A549 treated with dexamethasone at 1 μM for 4 hours (cell line): ENCODE results near the gene BGLAP. TPM values are rescaled to one million over a fixed set of nuclear protein-coding genes. Genes with fewer than 3 reads are reported as not detected.

Experiments
- total RNA-seq: library from RNA; stranded (reverse); fragments of 200-300 nt; extraction: Qiagen RNA extraction; gene quantifications from 5 replicates; pipeline ENCODE4 v1.2.3, GENCODE V29; 2022

Gene BGLAP
- total RNA-seq = 0.23 to 0.47 TPM (median 0.29 TPM) in 3 of 5 replicates, not detected in the others

DNA sequence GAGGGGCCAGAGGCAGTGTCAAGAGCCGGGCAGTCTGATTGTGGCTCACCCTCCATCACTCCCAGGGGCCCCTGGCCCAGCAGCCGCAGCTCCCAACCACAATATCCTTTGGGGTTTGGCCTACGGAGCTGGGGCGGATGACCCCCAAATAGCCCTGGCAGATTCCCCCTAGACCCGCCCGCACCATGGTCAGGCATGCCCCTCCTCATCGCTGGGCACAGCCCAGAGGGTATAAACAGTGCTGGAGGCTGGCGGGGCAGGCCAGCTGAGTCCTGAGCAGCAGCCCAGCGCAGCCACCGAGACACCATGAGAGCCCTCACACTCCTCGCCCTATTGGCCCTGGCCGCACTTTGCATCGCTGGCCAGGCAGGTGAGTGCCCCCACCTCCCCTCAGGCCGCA is at the start of gene BGLAP:
TSS of gene BGLAP (plus strand) at position 259 of the 400 bp plus-strand sequence. CDS start at position 307, 48 bp downstream.

GRCh38 chr1:156193488-156194299 is 48.3 kb upstream of the BGLAP start, which contains the start of gene SLC25A44:
SLC25A44 (plus strand) TSS chr1:156194104; CDS start chr1:156199848, 5,744 bp downstream.

GRCh38 chr1:156212833-156213643 is 28.9 kb upstream of the BGLAP start, which contains the start of gene PMF1:
PMF1 (plus strand) TSS chr1:156213007; CDS start chr1:156213016, 9 bp downstream.

GRCh38 chr1:156247460-156248322 is 5.7 kb downstream of the BGLAP start, which contains the start of gene PAQR6:
PAQR6 (minus strand) TSS chr1:156248056; CDS start chr1:156246731, 1,325 bp downstream.

DNA sequence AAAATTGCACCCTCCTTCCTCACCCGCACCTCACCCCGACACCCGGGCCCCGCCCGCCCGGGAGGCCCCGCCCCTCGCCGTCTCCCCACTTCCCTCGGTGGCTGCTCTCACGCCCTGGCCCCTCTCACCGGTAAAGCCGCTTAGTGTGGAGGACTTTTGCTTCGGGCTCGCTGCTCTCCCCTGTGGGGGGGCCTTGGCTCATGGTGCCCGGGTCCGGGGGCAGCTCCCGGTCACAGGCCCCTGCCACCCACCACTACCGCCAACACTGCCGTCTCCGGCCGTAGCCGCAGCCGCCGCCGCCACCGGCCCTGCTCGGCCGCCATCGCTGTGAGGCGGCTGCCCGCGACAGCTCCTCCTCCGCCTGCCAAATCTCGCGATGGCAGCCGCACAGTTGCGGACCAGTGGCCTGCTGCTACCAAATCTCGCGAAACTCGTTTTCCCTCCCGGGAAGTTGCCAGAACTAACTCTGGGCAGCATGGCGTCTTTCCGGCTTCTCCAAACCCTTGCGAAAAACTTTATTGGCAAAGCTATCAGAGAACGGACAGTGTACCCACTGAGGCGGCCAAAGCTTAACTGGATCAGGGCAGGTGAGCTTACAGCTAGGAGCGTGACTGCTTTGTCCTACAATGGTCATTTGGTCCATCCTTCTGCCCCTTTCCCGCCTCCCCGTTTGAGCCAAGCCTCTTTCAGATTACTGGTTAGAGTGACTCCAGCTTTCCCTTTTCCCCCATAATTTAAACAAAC is 40.7 kb downstream of the BGLAP start, which contains the start of gene SMG5:
TSS of gene SMG5 (minus strand) at position 347 of the 744 bp plus-strand sequence. CDS start at position 202, 145 bp downstream.

DNA sequence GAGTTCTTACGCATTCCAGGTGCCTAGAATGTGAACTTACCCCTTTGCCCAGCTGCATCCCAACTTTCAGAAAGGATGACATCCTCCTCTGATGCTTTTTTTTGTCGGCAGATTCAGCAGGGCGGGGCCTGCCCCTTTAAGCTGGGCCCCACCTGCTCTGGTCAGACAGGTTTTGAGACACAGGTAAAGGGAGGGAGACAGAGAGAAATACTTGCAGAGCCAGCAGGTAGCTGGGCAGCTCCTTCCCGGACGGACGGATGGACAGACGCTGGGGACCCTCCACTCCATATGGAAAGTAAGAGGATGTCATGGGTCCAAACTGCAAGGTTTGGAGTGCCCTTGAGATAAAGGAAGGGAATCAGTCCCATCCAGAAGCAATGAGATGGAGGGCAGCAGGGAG is 42.1 kb downstream of the BGLAP start, which contains the start of gene TMEM79:
TSS of gene TMEM79 (plus strand) at position 214 of the 400 bp plus-strand sequence. CDS start 902 bp downstream, outside the sequence.

Other genes starting within 250 kb of the BGLAP start
- gene SSR2, start 221.2 kb upstream of the BGLAP start, total RNA-seq = 247 to 274 TPM (median 264 TPM) in 5 replicates
- 33.9 to 43.6 TPM (median 42.2 TPM) in 5 replicates for gene UBQLN4, start 188.4 kb upstream of the BGLAP start, total RNA-seq
- gene LAMTOR2, start 187.4 kb upstream of the BGLAP start, total RNA-seq = 146 to 167 TPM (median 153 TPM) in 5 replicates
- 0.16 TPM in 1 of 5 replicates, not detected in the others for gene RAB25, start 181.0 kb upstream of the BGLAP start, total RNA-seq
- 0.76 to 2.6 TPM (median 1.7 TPM) in 5 replicates for gene MEX3A, start 159.7 kb upstream of the BGLAP start, total RNA-seq
- 607 to 803 TPM (median 745 TPM) in 5 replicates for gene LMNA, start 127.5 kb upstream of the BGLAP start, total RNA-seq
- 0.31 to 0.51 TPM (median 0.42 TPM) in 5 replicates for gene SEMA4A, start 88.6 kb upstream of the BGLAP start, total RNA-seq
- gene SLC25A44, start 48.1 kb upstream of the BGLAP start, total RNA-seq = 26.3 to 31.0 TPM (median 27.5 TPM) in 5 replicates
- gene PMF1, start 29.2 kb upstream of the BGLAP start, total RNA-seq = 55.3 to 59.8 TPM (median 58.8 TPM) in 5 replicates
- 2.4 to 4.7 TPM (median 2.8 TPM) in 5 replicates for gene PAQR6, start 5.9 kb downstream of the BGLAP start, total RNA-seq
- 33.2 to 45.5 TPM (median 42.2 TPM) in 5 replicates for gene SMG5, start 40.6 kb downstream of the BGLAP start, total RNA-seq
- 4.8 to 8.1 TPM (median 7.4 TPM) in 5 replicates for gene TMEM79, start 42.1 kb downstream of the BGLAP start, total RNA-seq
- 32.2 to 45.8 TPM (median 45.0 TPM) in 5 replicates for gene GLMP, start 53.5 kb downstream of the BGLAP start, total RNA-seq
- not detected in 5 replicates for gene VHLL, start 57.1 kb downstream of the BGLAP start, total RNA-seq
- 383 to 409 TPM (median 404 TPM) in 5 replicates for gene CCT3, start 96.1 kb downstream of the BGLAP start, total RNA-seq
- 2.2 to 3.0 TPM (median 2.5 TPM) in 5 replicates for gene TSACC, start 96.3 kb downstream of the BGLAP start, total RNA-seq
- not detected in 5 replicates for gene RHBG, start 127.0 kb downstream of the BGLAP start, total RNA-seq